DND-41 (cell line): Measurements from ENCODE around the gene LMF1.

Source experiments
- CTCF ChIP-seq: IDR thresholded peaks from 2 replicates; pipeline ENCODE4 v1.5.1; 2012; ENCODE audit warnings: borderline replicate concordance, low read length, moderate library complexity, mild to moderate bottlenecking; ENCODE audit not compliant: poor library complexity, severe bottlenecking; ENCODE audit errors: extremely low read depth
- EZH2 ChIP-seq: IDR thresholded peaks from 3 replicates; pipeline ENCODE4 v1.6.1; 2012; ENCODE audit warnings: borderline replicate concordance, low read depth, mild to moderate bottlenecking, moderate library complexity, low read length, inconsistent platforms; ENCODE audit not compliant: severe bottlenecking

DNA sequence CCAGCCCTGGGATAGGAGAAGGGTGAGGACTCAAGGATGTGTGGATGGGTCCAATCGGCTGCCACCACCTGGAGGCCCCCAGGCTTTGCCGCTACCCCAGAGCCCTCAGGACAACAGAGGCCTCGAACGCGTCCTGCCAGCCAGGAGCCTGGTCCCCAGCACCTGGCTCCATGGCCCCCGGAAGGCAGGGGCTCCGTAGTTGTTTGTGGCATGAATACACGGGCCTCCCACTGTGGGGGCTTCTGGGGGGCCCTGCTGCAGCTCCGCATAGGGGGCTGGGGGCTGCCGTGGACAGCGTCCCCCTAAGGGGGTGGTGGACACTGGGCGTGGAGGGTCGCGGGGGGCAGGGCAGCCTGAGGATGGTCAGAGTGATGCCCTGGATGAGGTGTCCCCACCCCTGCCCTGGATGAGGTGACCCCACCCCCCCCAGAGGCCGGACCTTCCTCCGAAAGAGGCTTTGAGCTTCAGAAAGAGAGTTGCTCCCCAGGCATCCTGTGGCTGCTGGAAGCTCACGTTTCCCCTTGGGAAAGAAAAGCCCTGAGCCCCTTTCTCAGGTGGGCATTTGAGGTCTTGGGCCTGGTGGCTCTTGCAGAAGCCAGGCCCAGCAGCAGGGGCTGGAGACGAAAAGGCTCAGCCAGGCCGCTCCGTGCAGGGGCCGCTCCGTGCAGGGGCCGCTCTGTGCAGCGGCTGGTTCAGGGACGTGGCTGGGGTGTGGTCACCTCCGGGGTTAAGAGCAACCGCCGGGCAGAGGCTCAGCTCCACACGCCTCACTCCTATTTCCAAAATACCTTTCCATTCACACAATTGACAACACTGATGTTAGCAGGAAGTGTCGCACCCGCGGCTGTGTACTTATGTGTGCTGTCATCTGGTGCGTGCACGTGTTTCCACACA lies 130.0 kb downstream of the LMF1 start:
- TF ChIP-seq CTCF (no peak), EZH2 (no peak)
